Jurkat, Clone E6-1 (cell line): ENCODE measurements around the gene PDILT.

Experiments
- DNase-seq: peaks from one replicate; pipeline ENCODE4 v3.0.0-alpha.2; 2011; ENCODE audit warnings: low read depth, low spot score
- H3K4me3 ChIP-seq: 2 replicates; pipeline ENCODE4 v1.5.1; 2011; ENCODE audit warnings: mild to moderate bottlenecking, low read length, control low read depth, moderate library complexity

Gene PDILT

GRCh38 chr16:20382202-20382948 is 22.2 kb downstream of the PDILT start:
- DNase-seq: no peak
- H3K4me3 ChIP-seq: no peak overlapping the region

- no peak overlapping the region for H3K4me3 ChIP-seq
- no peak for DNase-seq
Measured at GRCh38 chr16:20380782-20381181, 23.8 kb downstream of the PDILT start.

GRCh38 chr16:20377181-20377580 is 27.4 kb downstream of the PDILT start:
- no peak overlapping the region for H3K4me3 ChIP-seq
- no peak for DNase-seq

- no peak overlapping the region for H3K4me3 ChIP-seq
- DNase-seq: no peak
Measured at GRCh38 chr16:20372701-20373100, 31.8 kb downstream of the PDILT start.

GRCh38 chr16:20369452-20370054 is 35.0 kb downstream of the PDILT start:
- no peak overlapping the region for H3K4me3 ChIP-seq
- DNase-seq: no peak

- no peak for DNase-seq
- no peak overlapping the region for H3K4me3 ChIP-seq
Measured at GRCh38 chr16:20364051-20364450, 40.5 kb downstream of the PDILT start.

- DNase-seq: no peak
Measured at GRCh38 chr16:20363191-20363590, 41.3 kb downstream of the PDILT start.

GRCh38 chr16:20359997-20360396 is 44.5 kb downstream of the PDILT start:
- no peak overlapping the region for H3K4me3 ChIP-seq
- DNase-seq: no peak

More at GRCh38 chr16:20363191-20363590, 41.3 kb downstream of the PDILT start:
- H3K4me3 ChIP-seq: no peak overlapping the region

GRCh38 chr16:20355114-20355782 is 49.3 kb downstream of the PDILT start:
- no peak overlapping the region for H3K4me3 ChIP-seq

GRCh38 chr16:20353379-20353778 is 51.2 kb downstream of the PDILT start:
- DNase-seq: no peak
- no peak overlapping the region for H3K4me3 ChIP-seq

More at GRCh38 chr16:20355114-20355782, 49.3 kb downstream of the PDILT start:
- no peak for DNase-seq

GRCh38 chr16:20352615-20353014 is 51.9 kb downstream of the PDILT start, which contains the start of gene UMOD:
UMOD (minus strand) TSS chr16:20352715; CDS start chr16:20350737, 1,978 bp downstream.
- DNase-seq: no peak

GRCh38 chr16:20349615-20350014 is 54.9 kb downstream of the PDILT start:
- no peak overlapping the region for H3K4me3 ChIP-seq
- no peak for DNase-seq

More at GRCh38 chr16:20352615-20353014, 51.9 kb downstream of the PDILT start, which contains the start of gene UMOD:
- no peak within 1 kb of the TSS for H3K4me3 ChIP-seq

GRCh38 chr16:20348365-20349185 is 56.0 kb downstream of the PDILT start:
- H3K4me3 ChIP-seq: no peak overlapping the region
- no peak for DNase-seq

- H3K4me3 ChIP-seq: no peak overlapping the region
- DNase-seq: no peak
Measured at GRCh38 chr16:20347666-20348364, 56.7 kb downstream of the PDILT start.

GRCh38 chr16:20344611-20345010 is 59.9 kb downstream of the PDILT start:
- no peak for DNase-seq

GRCh38 chr16:20339744-20340143 is 64.8 kb downstream of the PDILT start:
- no peak overlapping the region for H3K4me3 ChIP-seq
- DNase-seq: no peak

More at GRCh38 chr16:20344611-20345010, 59.9 kb downstream of the PDILT start:
- H3K4me3 ChIP-seq: no peak overlapping the region

GRCh38 chr16:20336955-20337354 is 67.6 kb downstream of the PDILT start:
- H3K4me3 ChIP-seq: no peak overlapping the region

GRCh38 chr16:20334396-20334795 is 70.1 kb downstream of the PDILT start:
- H3K4me3 ChIP-seq: no peak overlapping the region
- DNase-seq: no peak

More at GRCh38 chr16:20336955-20337354, 67.6 kb downstream of the PDILT start:
- no peak for DNase-seq

- H3K4me3 ChIP-seq: no peak overlapping the region
- DNase-seq: no peak
Measured at GRCh38 chr16:20333120-20333519, 71.4 kb downstream of the PDILT start.
